ENCODE results near the gene PEX13.
"Not testable (repeated sequence)": the region's sequence is repeated elsewhere in the genome, so short reads cannot be mapped to it uniquely, and the experiment has no call there.

The PEX13 gene

GRCh38 chr2:60984720-60985119 is 32.8 kb upstream of the PEX13 start:
- Histone ChIP-seq H3F3A (ENCODE audit: low read depth) (no peaks in the 10 kb centered on the region; the same call in 1 of the 2 replicates), H3K9me3 (ENCODE audit: insufficient read depth, low read depth, low read length) (no peaks in the 10 kb centered on the region), H3K79me2 (ENCODE audit: insufficient read depth, low read length) (no peaks in the 10 kb centered on the region), H3K4me3 (ENCODE audit: low read length, poor library complexity, severe bottlenecking) (no peak overlapping the region), H3K27me3 (ENCODE audit: insufficient read depth, low read length, poor library complexity, severe bottlenecking) (no peaks in the 10 kb centered on the region), H3K9me2 (replicated peaks; ENCODE audit: low read depth, low read length) (no peaks in the 10 kb centered on the region), H4K20me1 (ENCODE audit: insufficient read depth, low read length, poor library complexity, severe bottlenecking) (no peaks in the 10 kb centered on the region), H3K4me1 (ENCODE audit: insufficient read depth, low read length, poor library complexity, severe bottlenecking) (no peaks in the 10 kb centered on the region), H3K36me3 (ENCODE audit: insufficient read depth, low read length) (no peaks in the 10 kb centered on the region), H3K9ac (ENCODE audit: low read depth, low read length, poor library complexity, severe bottlenecking) (no peak overlapping the region), H3K4me2 (ENCODE audit: low read depth, low read length, poor library complexity, severe bottlenecking) (no peak overlapping the region), H2AFZ (ENCODE audit: low read length) (no peak overlapping the region)
- no peak for TF ChIP-seq CTCF (conservative IDR thresholded peaks at IDR 0.05; ENCODE audit: low read length)
- no peak for TF ChIP-seq EZH2phosphoT487 (IDR thresholded peaks at IDR 0.05; ENCODE audit: borderline replicate concordance)

GRCh38 chr2:60987041-60987440 is 30.5 kb upstream of the PEX13 start:
- H3K4me3 ChIP-seq (ENCODE audit: low read length, poor library complexity, severe bottlenecking) = no peak overlapping the region
- no peak overlapping the region for H3K9ac ChIP-seq (ENCODE audit: low read depth, low read length, poor library complexity, severe bottlenecking)
- no peaks in the 10 kb centered on the region for H4K20me1 ChIP-seq (ENCODE audit: insufficient read depth, low read length, poor library complexity, severe bottlenecking)
- no peak overlapping the region for H2AFZ ChIP-seq (ENCODE audit: low read length)
- no peaks in the 10 kb centered on the region for H3K36me3 ChIP-seq (ENCODE audit: insufficient read depth, low read length)
- H3K79me2 ChIP-seq (ENCODE audit: insufficient read depth, low read length) = no peaks in the 10 kb centered on the region
- H3K4me2 ChIP-seq (ENCODE audit: low read depth, low read length, poor library complexity, severe bottlenecking) = no peak overlapping the region
- TF ChIP-seq EZH2phosphoT487 (IDR thresholded peaks at IDR 0.05; ENCODE audit: borderline replicate concordance) = no peak
- no peak for TF ChIP-seq CTCF (conservative IDR thresholded peaks at IDR 0.05; ENCODE audit: low read length)
- H3K27me3 ChIP-seq (ENCODE audit: insufficient read depth, low read length, poor library complexity, severe bottlenecking) = no peaks in the 10 kb centered on the region
- no peaks in the 10 kb centered on the region for H3K4me1 ChIP-seq (ENCODE audit: insufficient read depth, low read length, poor library complexity, severe bottlenecking)
- peaks cover 4% of the 10 kb centered on the region; the same call in 1 of the 2 replicates for H3K9me3 ChIP-seq (ENCODE audit: insufficient read depth, low read depth, low read length)
- no peaks in the 10 kb centered on the region for H3K9me2 ChIP-seq (replicated peaks; ENCODE audit: low read depth, low read length)
- no peaks in the 10 kb centered on the region; the same call in 1 of the 2 replicates for H3F3A ChIP-seq (ENCODE audit: low read depth)

- H4K20me1 ChIP-seq (ENCODE audit: insufficient read depth, low read length, poor library complexity, severe bottlenecking); H3K4me1 ChIP-seq (ENCODE audit: insufficient read depth, low read length, poor library complexity, severe bottlenecking): not testable (repeated sequence)
Measured at GRCh38 chr2:60987656-60988055, 29.9 kb upstream of the PEX13 start.

GRCh38 chr2:60989259-60989658 is 28.3 kb upstream of the PEX13 start:
- Histone ChIP-seq H3F3A (ENCODE audit: low read depth) (no peaks in the 10 kb centered on the region; the same call in 1 of the 2 replicates), H3K4me1 (ENCODE audit: insufficient read depth, low read length, poor library complexity, severe bottlenecking) (no peaks in the 10 kb centered on the region), H4K20me1 (ENCODE audit: insufficient read depth, low read length, poor library complexity, severe bottlenecking) (no peaks in the 10 kb centered on the region), H3K36me3 (ENCODE audit: insufficient read depth, low read length) (no peaks in the 10 kb centered on the region), H3K9me3 (ENCODE audit: insufficient read depth, low read depth, low read length) (peaks cover 6% of the 10 kb centered on the region; the same call in 1 of the 2 replicates), H3K27me3 (ENCODE audit: insufficient read depth, low read length, poor library complexity, severe bottlenecking) (no peaks in the 10 kb centered on the region), H3K4me2 (ENCODE audit: low read depth, low read length, poor library complexity, severe bottlenecking) (no peak overlapping the region), H2AFZ (ENCODE audit: low read length) (no peak overlapping the region), H3K9ac (ENCODE audit: low read depth, low read length, poor library complexity, severe bottlenecking) (no peak overlapping the region), H3K9me2 (replicated peaks; ENCODE audit: low read depth, low read length) (no peaks in the 10 kb centered on the region), H3K4me3 (ENCODE audit: low read length, poor library complexity, severe bottlenecking) (no peak overlapping the region), H3K79me2 (ENCODE audit: insufficient read depth, low read length) (no peaks in the 10 kb centered on the region)
- TF ChIP-seq EZH2phosphoT487 (IDR thresholded peaks at IDR 0.05; ENCODE audit: borderline replicate concordance) (no peak), CTCF (conservative IDR thresholded peaks at IDR 0.05; ENCODE audit: low read length) (no peak)

More at GRCh38 chr2:60987656-60988055, 29.9 kb upstream of the PEX13 start:
- H3K4me3 ChIP-seq (ENCODE audit: low read length, poor library complexity, severe bottlenecking); H3K9me2 ChIP-seq (replicated peaks; ENCODE audit: low read depth, low read length); H3K79me2 ChIP-seq (ENCODE audit: insufficient read depth, low read length); H3K4me2 ChIP-seq (ENCODE audit: low read depth, low read length, poor library complexity, severe bottlenecking); H3K9ac ChIP-seq (ENCODE audit: low read depth, low read length, poor library complexity, severe bottlenecking); H3K9me3 ChIP-seq (ENCODE audit: insufficient read depth, low read depth, low read length); H3K36me3 ChIP-seq (ENCODE audit: insufficient read depth, low read length); H3F3A ChIP-seq (ENCODE audit: low read depth); H2AFZ ChIP-seq (ENCODE audit: low read length); H3K27me3 ChIP-seq (ENCODE audit: insufficient read depth, low read length, poor library complexity, severe bottlenecking): not testable (repeated sequence)
